HG03064 (cell line): ENCODE results near the gene ESR1.

ENCODE experiments used
- ATAC-seq: cut with Tn5 transposase; IDR thresholded peaks from one replicate; pipeline ENCODE4 v1.9.1; 2021; ENCODE audit warnings: low read depth; ENCODE audit not compliant: unreplicated experiment

ESR1 gene

GRCh38 chr6:152087701-152088100 lies 280.2 kb downstream of the ESR1 start:
- no peak for ATAC-seq

GRCh38 chr6:152089992-152090391 lies 282.5 kb downstream of the ESR1 start:
- ATAC-seq = no peak

- no peak for ATAC-seq
These were observed 283.7 kb downstream of the ESR1 start for GRCh38 chr6:152091201-152091600.

- ATAC-seq = no peak
These were observed 284.4 kb downstream of the ESR1 start for GRCh38 chr6:152091851-152092341.

- ATAC-seq = no peak
These were observed 286.2 kb downstream of the ESR1 start for GRCh38 chr6:152093711-152094110.

GRCh38 chr6:152094276-152094675 lies 286.8 kb downstream of the ESR1 start:
- no peak for ATAC-seq

- no peak for ATAC-seq
These were observed 287.6 kb downstream of the ESR1 start for GRCh38 chr6:152094992-152095592.

- no peak for ATAC-seq
These were observed 289.5 kb downstream of the ESR1 start for GRCh38 chr6:152096863-152097496.

- no peak for ATAC-seq
These were observed 291.2 kb downstream of the ESR1 start for GRCh38 chr6:152098683-152099082.

GRCh38 chr6:152099446-152100182 lies 292.1 kb downstream of the ESR1 start:
- no peak for ATAC-seq

GRCh38 chr6:152100183-152100618 lies 292.7 kb downstream of the ESR1 start:
- ATAC-seq = no peak

GRCh38 chr6:152107973-152108372 lies 300.5 kb downstream of the ESR1 start:
- no peak for ATAC-seq

GRCh38 chr6:152110886-152111820 lies 303.7 kb downstream of the ESR1 start:
- ATAC-seq = no peak

- ATAC-seq = no peak
These were observed 305.2 kb downstream of the ESR1 start for GRCh38 chr6:152112491-152113261.

GRCh38 chr6:152117156-152118133 lies 310.0 kb downstream of the ESR1 start:
- peak; percentile 76 for ATAC-seq

GRCh38 chr6:152118224-152118623 lies 310.7 kb downstream of the ESR1 start:
- ATAC-seq = no peak

GRCh38 chr6:152118678-152119077 lies 311.2 kb downstream of the ESR1 start:
- ATAC-seq = no peak

- ATAC-seq = no peak
These were observed 312.3 kb downstream of the ESR1 start for GRCh38 chr6:152119831-152120230.

GRCh38 chr6:152121910-152122309 lies 314.4 kb downstream of the ESR1 start:
- ATAC-seq = no peak
